IPS-15b (cell line): ENCODE results near the gene BRPF1.

Source experiments
- H3K27me3 ChIP-seq: one replicate; pipeline ENCODE4 v1.6.1; 2013; ENCODE audit warnings: low read length; ENCODE audit not compliant: control insufficient read depth, insufficient read depth
- H3K36me3 ChIP-seq: one replicate; pipeline ENCODE4 v1.6.1; 2013; ENCODE audit warnings: low read length; ENCODE audit not compliant: control insufficient read depth, insufficient read depth
- H3K4me1 ChIP-seq: one replicate; pipeline ENCODE4 v1.6.1; 2013; ENCODE audit warnings: mild to moderate bottlenecking, low read length; ENCODE audit not compliant: control insufficient read depth, insufficient read depth
- H3K4me3 ChIP-seq: one replicate; pipeline ENCODE4 v1.5.1; 2013; ENCODE audit warnings: low read depth, low read length
- H3K9ac ChIP-seq: one replicate; pipeline ENCODE4 v1.6.1; 2013; ENCODE audit warnings: low read depth, mild to moderate bottlenecking, low read length
- H3K9me3 ChIP-seq: one replicate; pipeline ENCODE4 v1.6.1; 2013; ENCODE audit warnings: mild to moderate bottlenecking, low read length; ENCODE audit not compliant: control insufficient read depth, insufficient read depth

Gene BRPF1

GRCh38 chr3:9786825-9787669 lies 55.5 kb downstream of the BRPF1 start:
- Histone ChIP-seq H3K4me3 (no peak overlapping the region), H3K9me3 (no peaks in the 10 kb centered on the region), H3K4me1 (no peaks in the 10 kb centered on the region), H3K27me3 (no peaks in the 10 kb centered on the region), H3K9ac (no peak overlapping the region), H3K36me3 (peaks cover 27% of the 10 kb centered on the region)

DNA sequence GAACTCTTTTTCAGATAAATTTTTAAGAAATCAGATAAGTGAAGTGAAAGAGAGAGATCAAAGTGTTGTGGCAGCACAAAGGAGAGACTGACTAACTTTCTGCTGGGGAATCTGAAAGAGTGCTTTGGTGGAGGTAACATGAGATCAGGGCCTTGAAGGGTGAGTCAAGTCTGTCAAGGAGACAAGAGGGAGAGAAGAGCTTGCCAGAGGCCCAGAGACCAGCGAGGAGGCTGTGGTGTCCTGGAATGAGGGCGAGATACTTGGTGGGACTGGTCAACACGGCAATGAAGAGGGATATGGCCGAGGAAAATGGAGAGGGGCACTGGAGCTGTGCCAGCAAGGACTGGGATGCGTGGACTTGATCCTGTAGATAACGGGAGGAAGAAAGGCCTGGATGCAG lies 56.2 kb downstream of the BRPF1 start:
- H3K9ac ChIP-seq = no peak overlapping the region
- no peaks in the 10 kb centered on the region for H3K4me1 ChIP-seq
- no peaks in the 10 kb centered on the region for H3K9me3 ChIP-seq
- H3K27me3 ChIP-seq = no peaks in the 10 kb centered on the region
- no peak overlapping the region for H3K4me3 ChIP-seq
- H3K36me3 ChIP-seq = peaks cover 27% of the 10 kb centered on the region

GRCh38 chr3:9791127-9791526 lies 59.6 kb downstream of the BRPF1 start:
- H3K9me3 ChIP-seq = no peaks in the 10 kb centered on the region
- peaks cover 20% of the 10 kb centered on the region for H3K36me3 ChIP-seq
- H3K9ac ChIP-seq = no peak overlapping the region
- H3K27me3 ChIP-seq = no peaks in the 10 kb centered on the region
- no peaks in the 10 kb centered on the region for H3K4me1 ChIP-seq
- no peak overlapping the region for H3K4me3 ChIP-seq

- H3K27me3 ChIP-seq = no peaks in the 10 kb centered on the region
- H3K4me1 ChIP-seq = no peaks in the 10 kb centered on the region
- H3K9me3 ChIP-seq = no peaks in the 10 kb centered on the region
- H3K4me3 ChIP-seq = peak overlapping the region; percentile 99
- H3K36me3 ChIP-seq = peaks cover 20% of the 10 kb centered on the region
- peak overlapping the region; percentile 100 for H3K9ac ChIP-seq
Measured at GRCh38 chr3:9791790-9792404, 60.4 kb downstream of the BRPF1 start.

DNA sequence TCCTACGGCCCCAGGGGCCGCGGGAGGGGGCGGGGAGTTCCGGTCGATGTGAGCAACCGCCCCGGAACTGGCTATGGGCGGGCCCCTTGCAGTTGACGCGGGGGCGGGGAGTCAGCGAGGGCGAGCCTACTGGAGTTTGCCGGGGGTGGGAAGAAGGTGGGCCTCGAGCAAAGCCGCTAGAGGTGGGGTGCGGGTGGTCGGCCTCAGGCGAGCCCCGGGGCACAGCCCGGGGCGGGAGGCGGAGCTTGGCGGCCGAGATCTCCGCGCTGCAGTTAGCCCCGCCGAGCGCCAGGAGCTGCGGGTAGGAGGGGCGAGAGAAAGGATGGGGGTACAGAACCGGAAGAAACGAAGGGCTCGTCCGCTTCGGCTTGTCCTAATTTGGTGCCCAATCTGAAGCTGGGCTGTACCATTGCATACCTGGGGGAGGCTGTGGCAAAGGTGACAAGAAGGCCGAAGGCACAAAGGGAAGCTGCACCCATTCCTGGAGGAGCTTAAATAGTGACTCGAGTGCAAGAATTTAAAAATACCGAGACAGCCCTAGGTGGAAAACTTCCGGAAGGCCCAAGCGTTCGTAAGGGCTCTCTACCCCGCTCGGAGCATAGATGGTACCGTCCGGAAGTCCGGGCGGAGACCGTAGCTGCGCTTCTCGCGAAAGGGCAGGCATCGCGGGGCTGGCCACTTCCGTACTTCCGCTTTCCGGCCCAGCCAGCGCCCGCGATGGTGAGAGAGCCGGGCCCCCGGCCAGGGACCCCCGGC lies 61.0 kb downstream of the BRPF1 start, which contains the start of the genes ARPC4 and TADA3:
ARPC4 (plus strand) TSS at position 678 of the 756 bp plus-strand sequence; CDS start at position 718, 40 bp downstream.
TADA3 (minus strand) TSS at position 69 of the 756 bp plus-strand sequence. CDS start 1,007 bp downstream, outside the sequence.
- Histone ChIP-seq H3K4me1 (no peaks in the 10 kb centered on the region), H3K4me3 (peak within 1 kb of the TSS; percentile 99), H3K36me3 (peaks cover 16% of the 10 kb centered on the region), H3K27me3 (no peaks in the 10 kb centered on the region), H3K9me3 (no peaks in the 10 kb centered on the region), H3K9ac (peak within 1 kb of the TSS; percentile 100)

DNA sequence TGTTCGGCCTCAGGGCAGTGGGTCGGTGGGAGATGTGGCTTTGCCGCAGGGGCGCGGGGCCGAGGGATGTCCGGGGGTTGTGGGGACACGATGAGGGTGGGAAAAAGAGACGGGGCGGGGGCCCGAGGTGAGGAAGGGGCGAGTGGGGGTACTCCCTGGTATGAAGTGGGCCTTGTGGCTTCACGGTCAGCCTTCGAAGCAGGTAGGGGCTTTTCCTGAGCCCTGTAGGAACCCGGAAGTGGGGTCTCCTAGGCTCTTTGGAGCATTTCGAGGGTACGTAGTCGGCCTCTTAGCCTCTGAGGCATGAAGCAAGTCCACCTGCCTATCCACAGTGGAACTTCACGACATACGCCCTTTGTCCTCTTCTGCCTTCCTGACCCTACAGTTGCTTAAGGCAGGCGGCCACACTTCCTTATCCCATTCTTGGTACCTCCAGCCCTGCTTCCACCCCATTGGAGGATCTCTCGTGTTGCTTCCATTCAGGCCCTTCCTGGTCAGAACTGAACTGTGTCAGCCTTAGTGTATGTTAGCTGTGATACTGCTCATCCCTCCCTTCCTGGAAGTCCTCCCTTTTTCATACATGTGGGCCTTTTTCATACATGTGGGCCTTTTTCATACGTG lies 61.7 kb downstream of the BRPF1 start:
- H3K27me3 ChIP-seq = no peaks in the 10 kb centered on the region
- H3K4me3 ChIP-seq = peak overlapping the region; percentile 99
- no peaks in the 10 kb centered on the region for H3K9me3 ChIP-seq
- peaks cover 18% of the 10 kb centered on the region for H3K36me3 ChIP-seq
- no peaks in the 10 kb centered on the region for H3K4me1 ChIP-seq
- peak overlapping the region; percentile 100 for H3K9ac ChIP-seq

DNA sequence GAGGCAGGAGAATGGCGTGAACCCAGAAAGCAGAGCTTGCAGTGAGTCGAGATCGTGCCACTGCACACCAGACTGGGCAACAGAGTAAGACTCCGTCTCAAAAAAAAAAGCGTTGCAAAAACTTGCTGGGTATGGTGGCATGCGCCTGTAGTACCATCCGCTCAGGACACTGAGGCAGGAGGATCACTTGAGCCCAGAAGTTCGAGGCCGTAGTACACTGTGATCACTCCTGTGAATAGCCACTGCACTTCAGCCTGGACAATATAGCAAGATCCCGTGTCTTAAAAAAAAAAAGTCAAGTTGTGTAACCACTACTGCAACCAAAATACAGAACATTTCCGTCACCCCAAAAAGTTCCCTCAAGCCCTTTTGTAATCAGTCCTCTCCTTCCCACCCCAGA lies 62.9 kb downstream of the BRPF1 start:
- Histone ChIP-seq H3K4me1 (no peaks in the 10 kb centered on the region), H3K27me3 (no peaks in the 10 kb centered on the region), H3K36me3 (peaks cover 15% of the 10 kb centered on the region), H3K9ac (no peak overlapping the region), H3K4me3 (no peak overlapping the region), H3K9me3 (no peaks in the 10 kb centered on the region)

DNA sequence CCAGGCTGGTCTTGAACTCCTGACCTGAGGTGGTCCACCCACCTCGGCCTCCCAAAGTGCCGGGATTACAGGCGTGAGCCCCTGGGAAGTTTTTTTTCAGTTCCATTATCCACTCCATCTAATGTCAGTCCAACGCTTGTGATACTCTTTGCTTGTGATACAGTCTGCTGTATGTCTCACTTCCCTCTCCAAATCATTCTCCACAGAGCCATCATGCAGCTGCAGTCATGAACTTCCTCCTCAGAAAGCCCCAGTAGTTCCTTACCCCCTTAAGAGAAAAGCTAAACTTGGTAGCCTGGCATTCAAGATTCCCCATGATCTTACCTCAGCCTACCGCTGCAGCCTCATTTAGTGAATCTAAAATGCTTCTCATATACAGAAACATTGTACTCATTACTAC lies 63.7 kb downstream of the BRPF1 start:
- H3K4me3 ChIP-seq = no peak overlapping the region
- no peak overlapping the region for H3K9ac ChIP-seq
- peaks cover 18% of the 10 kb centered on the region for H3K36me3 ChIP-seq
- H3K9me3 ChIP-seq = no peaks in the 10 kb centered on the region
- no peaks in the 10 kb centered on the region for H3K27me3 ChIP-seq
- H3K4me1 ChIP-seq = no peaks in the 10 kb centered on the region

DNA sequence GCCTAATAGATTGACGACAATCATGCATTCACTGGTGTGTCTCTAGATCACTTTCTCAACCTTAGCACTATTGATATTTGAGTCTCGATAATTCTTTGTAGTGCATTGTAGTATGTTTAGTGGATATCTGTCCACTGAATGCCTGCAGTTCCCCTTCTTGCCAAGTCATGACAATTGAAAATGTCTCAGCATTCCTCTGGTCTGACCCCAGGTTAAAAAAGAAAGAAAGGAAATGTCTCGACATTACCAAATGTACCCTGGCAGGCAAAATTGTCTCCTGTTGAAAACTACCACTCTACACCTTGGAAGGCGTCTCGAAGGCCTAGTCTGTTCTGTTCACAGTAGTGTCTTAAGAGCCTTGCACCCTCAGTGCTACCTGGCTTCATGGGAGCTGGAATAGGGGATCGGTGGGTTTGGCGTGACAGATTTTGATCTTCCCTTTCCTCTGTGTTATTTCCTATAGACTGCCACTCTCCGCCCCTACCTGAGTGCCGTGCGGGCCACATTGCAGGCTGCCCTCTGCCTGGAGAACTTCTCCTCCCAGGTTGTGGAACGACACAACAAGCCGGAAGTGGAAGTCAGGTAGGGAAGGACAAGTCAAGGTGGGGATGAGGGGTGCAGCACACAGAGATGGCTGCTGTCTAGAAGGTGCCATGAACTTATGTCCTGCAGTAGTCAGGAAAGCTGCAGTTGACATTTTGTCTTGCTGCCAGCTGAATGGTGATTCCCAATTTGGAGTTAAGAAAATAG lies 65.8 kb downstream of the BRPF1 start:
- Histone ChIP-seq H3K4me3 (no peak overlapping the region), H3K9me3 (no peaks in the 10 kb centered on the region), H3K4me1 (no peaks in the 10 kb centered on the region), H3K9ac (no peak overlapping the region), H3K36me3 (peaks cover 29% of the 10 kb centered on the region), H3K27me3 (no peaks in the 10 kb centered on the region)
